Liver (tissue), 3 donors: ENCODE measurements around the gene PARP8.

Experiments
- CTCF ChIP-seq: fragments of 150-350 bp; IDR thresholded peaks from 2 replicates; pipeline ENCODE4 v1.5.1; 2017; ENCODE audit warnings: improper control_type of control experiment, low read depth, low read length; ENCODE audit not compliant: missing input control
- EGR1 ChIP-seq, 2 donors: IDR thresholded peaks; 2 replicates each; pipeline ENCODE4 v1.6.1; 2016 to 2018; ENCODE audit warnings: antibody characterized with exemption in 2 of 2, low read depth in 2 of 2
- FOXA1 ChIP-seq: IDR thresholded peaks from 2 replicates; pipeline ENCODE4 v1.6.1; 2016; ENCODE audit warnings: antibody characterized with exemption
- HNF4A ChIP-seq, 2 donors: conservative IDR thresholded peaks; 2 replicates each; pipeline ENCODE4 v1.6.1; 2016; ENCODE audit warnings: antibody characterized with exemption in 2 of 2, mild to moderate bottlenecking in 2 of 2
- JUND ChIP-seq, 2 donors: IDR thresholded peaks; 2 replicates each; pipeline ENCODE4 v1.6.1; 2016; ENCODE audit warnings: antibody characterized with exemption in 2 of 2
- MAX ChIP-seq: IDR thresholded peaks from 2 replicates; pipeline ENCODE4 v1.6.1; 2016; ENCODE audit warnings: antibody characterized with exemption
- REST ChIP-seq: IDR thresholded peaks from 2 replicates; pipeline ENCODE4 v1.6.1; 2016; ENCODE audit warnings: antibody characterized with exemption, mild to moderate bottlenecking
- RXRA ChIP-seq, 2 donors: IDR thresholded peaks; 2 replicates each; pipeline ENCODE4 v1.6.1; 2017 to 2018; ENCODE audit warnings: antibody characterized with exemption in 2 of 2, mild to moderate bottlenecking in 1 of 2
- SP1 ChIP-seq: IDR thresholded peaks from 2 replicates; pipeline ENCODE4 v1.6.1; 2018; ENCODE audit warnings: antibody characterized with exemption, mild to moderate bottlenecking
- TAF1 ChIP-seq: conservative IDR thresholded peaks from 2 replicates; pipeline ENCODE4 v1.6.1; 2016; ENCODE audit warnings: antibody characterized with exemption, mild to moderate bottlenecking
- YY1 ChIP-seq: IDR thresholded peaks from 2 replicates; pipeline ENCODE4 v1.6.1; 2016; ENCODE audit warnings: antibody characterized with exemption, mild to moderate bottlenecking
- donor health status: healthy.
- donor health status: healthy.

- TF ChIP-seq CTCF (no peak), MAX (no peak), TAF1 (no peak), EGR1 (IDR thresholded peaks at IDR 0.05; ENCODE audit: low read depth in 2 of 2) (no peak), YY1 (no peak), RXRA (IDR thresholded peaks at IDR 0.05) (no peak), SP1 (no peak), REST (no peak), FOXA1 (no peak), JUND (IDR thresholded peaks at IDR 0.05) (no peak), HNF4A (conservative IDR thresholded peaks at IDR 0.05) (no peak)
These were observed 78.9 kb downstream of the PARP8 start for GRCh38 chr5:50745221-50745910.
